MM.1S (cell line): ENCODE data around the gene UBXN1.

Experiments
- CTCF ChIP-seq: fragments of 300-600 bp; sonication (generic); IDR thresholded peaks from 2 replicates; pipeline ENCODE4 v1.5.1; 2016; ENCODE audit warnings: antibody characterized with exemption, low read length, mixed read lengths
- EZH2 ChIP-seq: fragments of 300-600 bp; sonication (generic); optimal IDR thresholded peaks from 2 replicates; pipeline ENCODE3; 2017; ENCODE audit warnings: low read depth, mild to moderate bottlenecking, antibody characterized with exemption, low read length, mixed read lengths

DNA sequence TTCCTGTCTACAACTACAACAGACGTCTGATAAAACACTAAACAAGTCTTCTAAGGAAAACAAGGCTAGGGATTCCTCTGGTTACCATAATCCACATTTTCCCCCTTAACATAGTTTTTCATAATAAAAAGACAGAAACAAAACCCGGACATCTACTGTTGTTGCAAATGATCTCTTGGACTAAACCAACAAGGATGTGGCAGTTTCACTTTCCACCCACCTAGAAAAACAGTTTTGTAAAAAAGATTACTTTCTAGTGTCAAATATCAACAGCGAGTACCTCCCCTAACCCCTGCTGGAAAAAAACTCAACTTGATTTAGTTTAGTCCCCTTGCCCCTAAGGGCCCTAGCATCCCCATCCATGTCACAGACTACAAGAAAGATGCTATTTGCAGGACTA is 34.0 kb upstream of the UBXN1 start:
- TF ChIP-seq CTCF (no peak), EZH2 (no peak)
